ENCODE measurements around the gene CHAMP1.
"Not testable (repeated sequence)": the region's sequence is repeated elsewhere in the genome, so short reads cannot be mapped to it uniquely, and the experiment has no call there.

CHAMP1 gene

GRCh38 chr13:114339857-114340534 lies 25.7 kb downstream of the CHAMP1 start:
- DNase-seq (ENCODE audit: low read depth) = no peak
- no peak overlapping the region for H3K4me3 ChIP-seq (ENCODE audit: control insufficient read depth, low read depth, low read length)
- TF ChIP-seq CTCF (IDR thresholded peaks at IDR 0.05; ENCODE audit: control insufficient read depth, insufficient read depth, low read depth, low read length, missing control alignments) = peak; percentile 78

GRCh38 chr13:114341003-114341777 lies 26.9 kb downstream of the CHAMP1 start:
- no peak overlapping the region for H3K4me3 ChIP-seq (ENCODE audit: control insufficient read depth, low read depth, low read length)
- DNase-seq (ENCODE audit: low read depth) = no peak
- no peak for TF ChIP-seq CTCF (IDR thresholded peaks at IDR 0.05; ENCODE audit: control insufficient read depth, insufficient read depth, low read depth, low read length, missing control alignments)

- H3K4me3 ChIP-seq (ENCODE audit: control insufficient read depth, low read depth, low read length); DNase-seq (ENCODE audit: low read depth): not testable (repeated sequence)
These were observed 33.0 kb downstream of the CHAMP1 start for GRCh38 chr13:114347256-114347655.

DNA sequence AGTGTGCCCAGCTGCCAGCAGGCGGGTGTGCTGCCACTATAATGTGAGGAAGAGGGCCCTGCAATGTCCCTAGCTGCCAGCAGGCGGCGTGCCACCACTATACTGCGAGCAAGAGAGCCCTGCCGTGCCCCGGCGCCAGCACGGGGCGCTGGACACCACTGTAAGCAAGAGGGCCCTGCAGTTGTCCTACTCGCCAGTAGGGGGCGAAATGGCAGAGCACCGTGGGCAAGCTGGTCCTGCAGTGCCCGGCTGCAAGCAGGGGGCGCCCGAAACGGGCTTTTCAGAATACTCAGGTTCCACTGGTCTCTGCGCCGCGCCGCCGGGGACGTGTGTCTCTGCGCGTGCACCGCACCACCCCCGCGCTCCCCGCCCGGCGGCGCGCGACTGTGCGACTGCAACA lies 38.5 kb downstream of the CHAMP1 start:
- peak; percentile 41 for TF ChIP-seq CTCF (IDR thresholded peaks at IDR 0.05; ENCODE audit: control insufficient read depth, insufficient read depth, low read depth, low read length, missing control alignments)
- not testable (repeated sequence) for DNase-seq (ENCODE audit: low read depth); H3K4me3 ChIP-seq (ENCODE audit: control insufficient read depth, low read depth, low read length)

DNA sequence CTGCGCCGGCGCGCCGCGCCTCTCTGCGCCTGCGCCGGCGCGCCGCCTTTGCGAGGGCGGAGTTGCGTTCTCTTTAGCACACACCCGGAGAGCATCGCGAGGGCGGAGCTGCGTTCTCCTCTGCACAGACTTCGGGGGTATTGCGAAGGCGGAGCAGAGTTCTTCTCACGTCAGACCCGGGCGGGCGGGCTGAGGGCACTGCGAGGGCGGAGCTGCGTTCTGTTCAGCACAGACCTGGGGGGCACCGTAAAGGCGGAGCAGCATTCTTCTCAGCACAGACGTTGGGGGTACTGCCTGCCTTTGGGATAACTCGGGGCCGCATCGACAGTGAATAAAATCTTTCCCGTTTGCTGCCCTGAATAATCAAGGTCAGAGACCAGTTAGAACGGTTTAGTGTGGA lies 39.1 kb downstream of the CHAMP1 start:
- not testable (repeated sequence) for DNase-seq (ENCODE audit: low read depth); H3K4me3 ChIP-seq (ENCODE audit: control insufficient read depth, low read depth, low read length)

All from AG09309 (cell line).